ENCODE measurements around the gene LETMD1. TPM values are rescaled to one million over a fixed set of nuclear protein-coding genes. Genes with fewer than 3 reads are reported as not detected.

The LETMD1 gene
- total and polyA plus RNA-seq, 9 of the 15 experiments (the other 6 are each of a cell fraction or from before 2014, with no cell fraction given) = 58.7 to 163 (median 75.4) TPM

DNA sequence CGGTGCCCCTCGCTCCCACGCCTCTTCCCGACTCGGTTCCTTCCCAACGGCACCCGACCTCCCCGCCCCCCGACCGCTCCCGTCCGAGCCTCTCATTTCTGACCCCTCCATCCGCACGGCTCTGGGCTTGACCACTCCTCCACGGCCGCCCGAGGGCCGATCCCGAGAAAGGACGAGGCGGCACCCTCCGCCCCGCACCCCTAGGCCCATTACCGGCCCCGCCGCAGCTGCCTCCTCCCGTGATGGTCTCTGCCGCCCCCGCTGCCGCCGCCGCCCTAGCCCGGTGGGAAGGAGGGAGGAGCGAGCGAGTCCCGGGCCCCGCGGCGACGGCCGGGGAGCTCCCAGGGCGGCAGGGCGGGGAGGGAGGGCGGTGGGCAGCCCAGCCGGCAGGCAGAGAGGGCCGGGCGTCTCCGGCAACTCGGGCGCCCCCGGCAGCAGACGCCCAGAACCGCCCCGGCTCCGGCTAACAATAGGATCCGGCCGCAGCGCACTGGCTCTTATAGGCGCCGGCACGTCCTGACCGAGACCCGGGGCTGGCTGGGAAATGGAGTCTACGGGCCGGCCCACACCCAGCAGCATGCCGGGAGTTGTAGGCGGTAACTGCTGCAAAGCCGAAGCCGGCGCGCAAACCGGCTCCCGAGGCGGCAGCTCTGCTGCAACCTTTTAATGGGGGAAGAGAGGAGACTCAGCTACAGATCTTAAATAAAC, 35.2 kb downstream of the LETMD1 start, which contains the start of gene CSRNP2 (continued):
- no peak for TF ChIP-seq FOXO4 (CRISPR knock-in tag; IDR thresholded peaks at IDR 0.05)
- peak; percentile 79; the same call in 1 of the 2 replicates for TF ChIP-seq PHF8 (IDR thresholded peaks at IDR 0.05; ENCODE audit: borderline replicate concordance, low read length)
- TF ChIP-seq RBFOX2 (IDR thresholded peaks at IDR 0.05; ENCODE audit: low read depth, low read length) = peak; percentile 100
- TF ChIP-seq REST (IDR thresholded peaks at IDR 0.05; ENCODE audit: borderline replicate concordance) = no peak
- TF ChIP-seq REST (CRISPR knock-in tag; IDR thresholded peaks at IDR 0.05; ENCODE audit: low read depth) = 0 out of 2 replicates have a peak, but pooled peaks have one; percentile 70
- TF ChIP-seq NFIC (IDR thresholded peaks at IDR 0.05) = peak; percentile 22; the same call in 1 of the 2 replicates
- TF ChIP-seq GABPB1 (CRISPR knock-in tag; IDR thresholded peaks at IDR 0.05) = peak; percentile 77; the same call in 1 of the 2 replicates
- TF ChIP-seq JUND (IDR thresholded peaks at IDR 0.05; ENCODE audit: borderline replicate concordance, low read depth, low read length) = peak; percentile 69
- TF ChIP-seq JUND (tag; IDR thresholded peaks at IDR 0.05; ENCODE audit: borderline replicate concordance, low read depth, low read length) = no peak; the same call in 2 of the 3 replicates
- TF ChIP-seq PRMT5 (CRISPR knock-in tag; IDR thresholded peaks at IDR 0.05) = 0 out of 2 replicates have a peak, but pooled peaks have one; percentile 20
- TF ChIP-seq, protein P1, sequence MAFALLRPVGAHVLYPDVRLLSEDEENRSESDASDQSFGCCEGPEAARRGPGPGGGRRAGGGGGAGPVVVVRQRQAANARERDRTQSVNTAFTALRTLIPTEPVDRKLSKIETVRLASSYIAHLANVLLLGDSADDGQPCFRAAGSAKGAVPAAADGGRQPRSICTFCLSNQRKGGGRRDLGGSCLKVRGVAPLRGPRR (CRISPR knock-in tag; IDR thresholded peaks at IDR 0.05) = no peak
- no peak for TF ChIP-seq E2F8 (IDR thresholded peaks at IDR 0.05; ENCODE audit: low read depth, partially characterized antibody)
- peak; percentile 97 for TF ChIP-seq MTA3 (IDR thresholded peaks at IDR 0.05; ENCODE audit: borderline replicate concordance)

Measured in K562 (cell line).